SU-DHL-6 (cell line): ENCODE measurements around the gene ATG9B.

Source experiments
- EZH2phosphoT487 ChIP-seq: fragments of 200-600 bp; sonication (generic), shearing (Covaris generic); conservative IDR thresholded peaks from 2 replicates; pipeline ENCODE4 v1.6.1; 2018; ENCODE audit warnings: mild to moderate bottlenecking, antibody characterized with exemption, low read length, moderate library complexity, mixed read lengths
- TF ChIP-seq, protein P1 (sequence below): fragments of 200-600 bp; sonication (generic); IDR thresholded peaks from one replicate; pipeline ENCODE4 v1.5.1; 2017; ENCODE audit warnings: antibody characterized with exemption, mild to moderate bottlenecking, low read length, moderate library complexity; ENCODE audit not compliant: insufficient read depth, poor library complexity, severe bottlenecking

- TF ChIP-seq, protein P1, sequence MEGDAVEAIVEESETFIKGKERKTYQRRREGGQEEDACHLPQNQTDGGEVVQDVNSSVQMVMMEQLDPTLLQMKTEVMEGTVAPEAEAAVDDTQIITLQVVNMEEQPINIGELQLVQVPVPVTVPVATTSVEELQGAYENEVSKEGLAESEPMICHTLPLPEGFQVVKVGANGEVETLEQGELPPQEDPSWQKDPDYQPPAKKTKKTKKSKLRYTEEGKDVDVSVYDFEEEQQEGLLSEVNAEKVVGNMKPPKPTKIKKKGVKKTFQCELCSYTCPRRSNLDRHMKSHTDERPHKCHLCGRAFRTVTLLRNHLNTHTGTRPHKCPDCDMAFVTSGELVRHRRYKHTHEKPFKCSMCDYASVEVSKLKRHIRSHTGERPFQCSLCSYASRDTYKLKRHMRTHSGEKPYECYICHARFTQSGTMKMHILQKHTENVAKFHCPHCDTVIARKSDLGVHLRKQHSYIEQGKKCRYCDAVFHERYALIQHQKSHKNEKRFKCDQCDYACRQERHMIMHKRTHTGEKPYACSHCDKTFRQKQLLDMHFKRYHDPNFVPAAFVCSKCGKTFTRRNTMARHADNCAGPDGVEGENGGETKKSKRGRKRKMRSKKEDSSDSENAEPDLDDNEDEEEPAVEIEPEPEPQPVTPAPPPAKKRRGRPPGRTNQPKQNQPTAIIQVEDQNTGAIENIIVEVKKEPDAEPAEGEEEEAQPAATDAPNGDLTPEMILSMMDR, result no peak
- no peak for TF ChIP-seq EZH2phosphoT487
Measured at GRCh38 chr7:151051108-151051507, 26.8 kb upstream of the ATG9B start.
